A549 (cell line): Measurements from ENCODE around the gene HS6ST2.

Experiments used
- POLR2A ChIP-seq: IDR thresholded peaks from 2 replicates; pipeline ENCODE4 v1.6.1; 2012; ENCODE audit warnings: mild to moderate bottlenecking, low read length
- RAD21 ChIP-seq, 2 experiments: fragments of >200 bp in 1 of 2; sonication (Bioruptor Twin) in 1 of 2; formaldehyde crosslinking in 1 of 2; IDR thresholded peaks in 1 of 2; conservative IDR thresholded peaks in 1 of 2; 2 replicates in 1 of 2; 3 replicates in 1 of 2; pipeline ENCODE4 v1.6.1; 2012 to 2018; ENCODE audit warnings: inconsistent platforms in 1 of 2
- TF ChIP-seq, protein P1 (sequence below): fragments of >200 bp; sonication (Bioruptor Twin); formaldehyde crosslinking; IDR thresholded peaks from 3 replicates; pipeline ENCODE4 v1.5.1; 2016

DNA sequence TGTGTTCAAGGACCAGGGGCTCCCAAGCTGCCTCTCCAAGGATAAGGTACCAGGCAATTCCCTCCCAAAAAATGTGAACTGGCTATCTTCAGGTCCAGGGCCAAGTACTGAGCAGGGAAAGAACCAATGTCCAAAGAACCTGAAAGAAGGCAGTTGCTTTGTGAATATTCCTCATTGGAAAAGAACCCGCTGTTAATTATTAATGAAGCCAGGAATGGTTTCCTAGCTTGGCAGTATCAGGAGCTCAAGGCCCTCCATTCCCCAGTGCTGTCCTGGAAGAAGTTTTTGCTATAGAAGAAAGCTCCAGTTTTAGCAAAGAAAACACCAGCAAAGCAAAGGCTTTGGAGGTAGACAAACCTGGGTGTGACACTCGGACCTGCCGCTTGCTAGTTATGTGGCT, 339.6 kb downstream of the HS6ST2 start:
- TF ChIP-seq, protein P1, sequence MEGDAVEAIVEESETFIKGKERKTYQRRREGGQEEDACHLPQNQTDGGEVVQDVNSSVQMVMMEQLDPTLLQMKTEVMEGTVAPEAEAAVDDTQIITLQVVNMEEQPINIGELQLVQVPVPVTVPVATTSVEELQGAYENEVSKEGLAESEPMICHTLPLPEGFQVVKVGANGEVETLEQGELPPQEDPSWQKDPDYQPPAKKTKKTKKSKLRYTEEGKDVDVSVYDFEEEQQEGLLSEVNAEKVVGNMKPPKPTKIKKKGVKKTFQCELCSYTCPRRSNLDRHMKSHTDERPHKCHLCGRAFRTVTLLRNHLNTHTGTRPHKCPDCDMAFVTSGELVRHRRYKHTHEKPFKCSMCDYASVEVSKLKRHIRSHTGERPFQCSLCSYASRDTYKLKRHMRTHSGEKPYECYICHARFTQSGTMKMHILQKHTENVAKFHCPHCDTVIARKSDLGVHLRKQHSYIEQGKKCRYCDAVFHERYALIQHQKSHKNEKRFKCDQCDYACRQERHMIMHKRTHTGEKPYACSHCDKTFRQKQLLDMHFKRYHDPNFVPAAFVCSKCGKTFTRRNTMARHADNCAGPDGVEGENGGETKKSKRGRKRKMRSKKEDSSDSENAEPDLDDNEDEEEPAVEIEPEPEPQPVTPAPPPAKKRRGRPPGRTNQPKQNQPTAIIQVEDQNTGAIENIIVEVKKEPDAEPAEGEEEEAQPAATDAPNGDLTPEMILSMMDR: no peak
- TF ChIP-seq POLR2A (no peak), RAD21 (conservative IDR thresholded peaks at IDR 0.05 in 1 of 2, IDR thresholded peaks at IDR 0.05 in 1 of 2) (no peak)
